ENCODE data around the gene SLC25A18.
"Not testable (repeated sequence)": the region's sequence is repeated elsewhere in the genome, so short reads cannot be mapped to it uniquely, and the experiment has no call there.

SLC25A18 gene

DNA sequence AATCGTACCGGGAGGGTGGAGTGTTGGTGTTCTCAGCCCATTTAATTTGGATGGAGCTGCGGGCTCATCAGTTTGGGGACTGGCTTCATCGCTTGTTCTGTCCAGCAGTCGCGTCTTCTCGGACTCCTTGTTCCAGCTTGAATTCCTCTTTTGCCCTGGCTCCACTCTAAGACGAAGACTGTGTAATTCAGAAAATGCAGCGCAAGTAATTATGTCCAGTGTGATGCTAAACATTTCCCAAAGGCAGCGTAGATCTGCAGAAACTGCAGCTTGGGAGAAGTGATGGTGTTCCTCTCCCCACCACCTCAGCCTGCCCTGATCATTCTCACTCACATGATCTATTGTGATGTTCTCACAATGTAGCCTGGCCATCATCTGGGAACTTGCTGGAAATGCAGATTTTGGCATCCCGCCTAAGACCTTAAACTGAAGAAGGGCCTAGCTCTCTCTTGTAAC lies 666 bp downstream of the SLC25A18 start:
- no peak for DNase-seq (ENCODE audit: extremely low spot score)
- ChIA-PET POLR2A (no interaction called here), CTCF (interaction anchor here (1.0 to 1.3 kb wide), 2 partner anchors 11 to 512 kb away, joined by 3 read pairs; no protein-coding TSS in a partner anchor)

DNA sequence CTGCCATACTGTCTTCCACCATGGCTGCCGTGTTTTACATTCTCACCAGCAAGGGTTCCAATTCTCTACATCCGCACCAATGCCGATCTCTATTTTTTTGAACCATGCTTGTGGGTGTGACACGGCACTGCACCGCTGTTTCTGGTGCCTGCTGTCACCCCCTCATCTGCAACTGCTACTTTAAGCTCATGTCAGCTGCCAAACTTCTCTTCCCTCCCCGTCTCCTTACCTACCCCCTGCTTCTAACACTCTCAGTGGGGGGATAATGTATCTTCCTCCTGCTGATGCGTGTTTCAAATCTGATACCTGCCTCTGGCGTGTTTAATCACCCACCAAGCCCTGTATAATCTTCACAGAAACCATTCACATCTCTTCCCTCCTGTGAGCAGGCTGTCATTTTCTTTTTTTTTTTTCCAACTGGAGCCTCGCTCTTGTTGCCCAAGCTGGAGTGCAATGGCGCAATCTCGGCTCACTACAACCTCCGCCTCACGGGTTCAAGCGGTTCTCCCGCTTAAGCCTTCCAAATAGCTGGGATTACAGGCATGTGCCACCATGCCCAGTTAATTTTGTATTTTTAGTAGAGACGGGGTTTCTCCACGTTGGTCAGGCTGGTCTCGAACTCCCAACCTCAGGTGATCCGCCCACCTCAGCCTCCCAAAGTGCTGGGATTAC lies 2.9 kb downstream of the SLC25A18 start:
- CTCF ChIA-PET: interaction anchor here (1.5 kb wide), 1 partner anchor 7 kb away, joined by 3 read pairs; no protein-coding TSS in a partner anchor
- DNase-seq (ENCODE audit: extremely low spot score); POLR2A ChIA-PET: not testable (repeated sequence)

More for the DNA sequence above, 666 bp downstream of the SLC25A18 start:
- TF ChIP-seq, protein P1, sequence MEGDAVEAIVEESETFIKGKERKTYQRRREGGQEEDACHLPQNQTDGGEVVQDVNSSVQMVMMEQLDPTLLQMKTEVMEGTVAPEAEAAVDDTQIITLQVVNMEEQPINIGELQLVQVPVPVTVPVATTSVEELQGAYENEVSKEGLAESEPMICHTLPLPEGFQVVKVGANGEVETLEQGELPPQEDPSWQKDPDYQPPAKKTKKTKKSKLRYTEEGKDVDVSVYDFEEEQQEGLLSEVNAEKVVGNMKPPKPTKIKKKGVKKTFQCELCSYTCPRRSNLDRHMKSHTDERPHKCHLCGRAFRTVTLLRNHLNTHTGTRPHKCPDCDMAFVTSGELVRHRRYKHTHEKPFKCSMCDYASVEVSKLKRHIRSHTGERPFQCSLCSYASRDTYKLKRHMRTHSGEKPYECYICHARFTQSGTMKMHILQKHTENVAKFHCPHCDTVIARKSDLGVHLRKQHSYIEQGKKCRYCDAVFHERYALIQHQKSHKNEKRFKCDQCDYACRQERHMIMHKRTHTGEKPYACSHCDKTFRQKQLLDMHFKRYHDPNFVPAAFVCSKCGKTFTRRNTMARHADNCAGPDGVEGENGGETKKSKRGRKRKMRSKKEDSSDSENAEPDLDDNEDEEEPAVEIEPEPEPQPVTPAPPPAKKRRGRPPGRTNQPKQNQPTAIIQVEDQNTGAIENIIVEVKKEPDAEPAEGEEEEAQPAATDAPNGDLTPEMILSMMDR (IDR thresholded peaks at IDR 0.05; ENCODE audit: control extremely low read depth, extremely low read depth, low read depth, missing control alignments): no peak

DNA sequence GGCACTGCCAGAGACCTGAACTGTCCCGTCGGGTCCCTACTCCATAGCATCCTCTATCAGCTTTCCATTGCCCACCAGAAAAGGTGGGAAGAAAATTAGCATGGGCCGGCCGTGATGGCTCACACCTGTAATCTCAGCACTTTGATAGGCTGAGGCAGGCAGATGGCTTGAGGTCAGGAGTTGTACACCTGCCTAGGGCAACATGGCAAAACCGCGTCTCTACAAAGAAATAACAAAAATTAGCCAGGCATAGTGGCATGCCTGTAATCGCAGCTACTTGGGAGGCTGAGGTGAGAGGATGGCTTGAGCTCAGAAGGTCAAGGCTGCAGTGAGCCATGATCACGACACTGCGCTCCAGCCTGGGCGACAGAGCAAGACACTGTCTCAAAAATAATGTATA lies 3.5 kb downstream of the SLC25A18 start:
- ChIA-PET POLR2A (no interaction called here), CTCF (interaction anchor here (1.5 kb wide), 1 partner anchor 8 kb away, joined by 3 read pairs; no protein-coding TSS in a partner anchor)
- TF ChIP-seq, protein P1 (IDR thresholded peaks at IDR 0.05; ENCODE audit: control extremely low read depth, extremely low read depth, low read depth, missing control alignments): no peak
- no peak for DNase-seq (ENCODE audit: extremely low spot score)

DNA sequence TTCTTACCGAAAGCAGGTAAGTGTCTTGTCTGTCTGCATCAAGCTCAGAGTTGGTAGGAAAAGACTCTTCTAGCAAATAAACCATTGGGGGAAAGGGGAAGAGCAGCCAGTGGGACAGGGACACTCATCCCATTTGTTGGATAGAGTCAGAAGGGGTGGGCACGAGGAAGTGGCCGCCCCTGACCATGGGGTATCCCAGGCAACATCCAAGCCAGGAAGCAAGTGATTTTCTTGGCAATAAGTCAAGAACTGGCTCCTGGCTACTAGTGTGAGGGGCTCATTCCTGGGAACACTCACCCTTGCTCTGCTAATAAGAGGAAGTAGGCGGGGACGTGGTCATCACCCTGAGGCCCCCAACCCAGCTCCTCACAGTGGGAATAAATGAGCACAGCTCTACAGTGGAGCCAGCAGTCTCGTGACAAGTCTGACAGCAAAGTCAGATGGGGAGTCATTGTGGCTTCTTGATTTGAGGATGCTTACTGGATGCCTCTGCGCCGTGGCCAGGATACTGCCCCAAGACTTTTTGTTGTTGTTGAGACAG lies 6.7 kb downstream of the SLC25A18 start:
- CTCF ChIA-PET: interaction anchor here (1.2 to 2.5 kb wide), 4 partner anchors 12 to 26 kb away, joined by 3 to 10 read pairs (median 6); no protein-coding TSS in a partner anchor
- TF ChIP-seq, protein P1 (IDR thresholded peaks at IDR 0.05; ENCODE audit: control extremely low read depth, extremely low read depth, low read depth, missing control alignments): no peak
- no peak for DNase-seq (ENCODE audit: extremely low spot score)
- POLR2A ChIA-PET: no interaction called here

DNA sequence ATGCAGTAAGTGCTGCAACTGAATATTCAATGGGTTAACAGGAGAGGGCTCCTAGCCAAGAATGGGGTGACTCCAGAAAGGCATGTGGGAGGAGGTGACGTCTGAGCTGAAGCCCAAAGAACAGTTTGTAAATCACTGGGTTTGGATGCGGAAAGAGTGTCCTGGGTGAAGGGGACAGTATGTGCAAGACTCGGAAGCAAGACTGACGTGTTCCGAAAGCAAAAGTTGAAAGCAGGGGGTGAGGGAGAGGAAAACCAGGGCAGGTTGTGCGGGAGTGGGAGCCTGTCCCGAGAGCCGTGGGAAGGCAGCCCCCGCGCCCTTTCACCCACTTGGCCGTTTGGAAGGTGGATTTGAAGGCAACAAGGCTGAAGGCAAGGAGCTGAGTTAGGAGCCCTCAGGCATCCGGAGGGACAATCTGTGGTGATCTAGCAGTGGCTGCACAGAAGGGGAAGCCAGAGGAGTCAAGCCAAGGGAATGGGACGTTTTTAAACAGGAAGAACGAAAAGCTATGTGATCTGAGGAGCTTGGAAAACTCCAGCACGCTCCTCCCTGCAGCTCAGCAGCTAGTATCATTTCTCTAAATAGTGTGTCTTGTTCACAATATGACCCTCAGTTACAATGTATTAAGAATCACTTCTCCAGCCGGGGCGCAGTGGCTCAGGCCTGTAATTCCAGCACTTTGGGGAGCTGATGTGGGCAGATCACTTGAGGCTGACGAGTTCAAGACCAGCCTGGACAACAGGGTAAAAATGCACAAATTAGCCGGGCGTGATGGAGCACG lies 7.7 kb downstream of the SLC25A18 start:
- ChIA-PET CTCF (interaction anchor here (1.4 to 1.8 kb wide), 2 partner anchors 13 to 15 kb away, joined by 6 to 7 read pairs; no protein-coding TSS in a partner anchor), POLR2A (interaction anchor here (0.7 kb wide), 1 partner anchor 535 kb away, joined by 6 read pairs; no protein-coding TSS in a partner anchor)
- no peak for DNase-seq (ENCODE audit: extremely low spot score)
- TF ChIP-seq, protein P1 (IDR thresholded peaks at IDR 0.05; ENCODE audit: control extremely low read depth, extremely low read depth, low read depth, missing control alignments): no peak

DNA sequence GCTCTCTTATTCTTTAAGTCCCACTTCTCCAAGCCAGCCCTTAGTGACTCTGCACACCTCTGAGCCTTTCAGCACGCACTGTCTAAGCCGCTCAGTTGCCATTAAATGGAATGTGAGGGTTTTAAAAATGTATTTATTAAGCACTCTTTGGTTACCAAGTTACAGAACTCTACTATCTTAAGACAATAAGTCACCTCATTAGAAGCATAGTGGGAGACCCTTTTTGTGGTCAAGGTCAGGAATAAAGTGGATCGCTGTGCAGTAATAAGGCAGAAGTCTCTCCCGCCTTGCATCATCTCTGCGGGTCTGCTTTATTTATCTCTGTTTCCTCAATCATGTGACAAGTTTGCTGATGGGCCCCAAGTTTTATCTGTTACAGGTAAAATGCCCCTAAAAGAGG lies 11.9 kb downstream of the SLC25A18 start:
- CTCF ChIA-PET: no interaction called here
- TF ChIP-seq, protein P1 (IDR thresholded peaks at IDR 0.05; ENCODE audit: control extremely low read depth, extremely low read depth, low read depth, missing control alignments): no peak
- no peak for DNase-seq (ENCODE audit: extremely low spot score)
- POLR2A ChIA-PET: no interaction called here

Data from GM10248 (cell line).